CD4-positive, alpha-beta T cell treated with Interleukin-6 at 100 ng/mL for 8 hours (primary cell): ENCODE data around the gene ETV7.
A peak's percentile ranks its signal among the peaks of the same experiment; 100 is the strongest.
"Not testable (repeated sequence)": the region's sequence is repeated elsewhere in the genome, so short reads cannot be mapped to it uniquely, and the experiment has no call there.

Experiments
- DNase-seq: peaks from one replicate; pipeline ENCODE4 v3.0.0-alpha.2; 2020; ENCODE audit warnings: mixed read lengths, low spot score

Gene ETV7

GRCh38 chr6:36339146-36339545 lies 48.3 kb downstream of the ETV7 start:
- no peak for DNase-seq

- DNase-seq: not testable (repeated sequence)
These were observed 49.2 kb downstream of the ETV7 start for GRCh38 chr6:36338223-36338622.

- DNase-seq: no peak
These were observed 49.7 kb downstream of the ETV7 start for GRCh38 chr6:36337814-36338213.

GRCh38 chr6:36336779-36337241 lies 50.7 kb downstream of the ETV7 start, which contains the start of gene BNIP5:
TSS of gene BNIP5 (minus strand) at chr6:36336888. CDS start at chr6:36330690, 6,198 bp downstream.
- peak; percentile 3 for DNase-seq

- no peak for DNase-seq
These were observed 51.2 kb downstream of the ETV7 start for GRCh38 chr6:36336208-36336710.

GRCh38 chr6:36335465-36336207 lies 51.8 kb downstream of the ETV7 start:
- DNase-seq: no peak

- DNase-seq: no peak
These were observed 52.5 kb downstream of the ETV7 start for GRCh38 chr6:36334832-36335459.

GRCh38 chr6:36333931-36334725 lies 53.3 kb downstream of the ETV7 start:
- DNase-seq: no peak

- DNase-seq: no peak
These were observed 54.1 kb downstream of the ETV7 start for GRCh38 chr6:36333171-36333895.

- no peak for DNase-seq
These were observed 56.1 kb downstream of the ETV7 start for GRCh38 chr6:36331381-36331780.

GRCh38 chr6:36330366-36330765 lies 57.1 kb downstream of the ETV7 start:
- no peak for DNase-seq

- no peak for DNase-seq
These were observed 57.6 kb downstream of the ETV7 start for GRCh38 chr6:36329798-36330291.

GRCh38 chr6:36328600-36328999 lies 58.9 kb downstream of the ETV7 start:
- no peak for DNase-seq

- no peak for DNase-seq
These were observed 59.6 kb downstream of the ETV7 start for GRCh38 chr6:36327919-36328236.

GRCh38 chr6:36327226-36327918 lies 60.1 kb downstream of the ETV7 start:
- no peak for DNase-seq

GRCh38 chr6:36326356-36326995 lies 61.0 kb downstream of the ETV7 start:
- no peak for DNase-seq

GRCh38 chr6:36324715-36325114 lies 62.8 kb downstream of the ETV7 start:
- DNase-seq: no peak

GRCh38 chr6:36324191-36324590 lies 63.3 kb downstream of the ETV7 start:
- no peak for DNase-seq

GRCh38 chr6:36323062-36323461 lies 64.4 kb downstream of the ETV7 start:
- no peak for DNase-seq

GRCh38 chr6:36322591-36322990 lies 64.9 kb downstream of the ETV7 start:
- DNase-seq: no peak

- no peak for DNase-seq
These were observed 67.0 kb downstream of the ETV7 start for GRCh38 chr6:36320475-36320874.
